ELF-1 (cell line): Measurements from ENCODE around the gene EFHC2.

Experiments used
- DNase-seq: peaks from one replicate; pipeline ENCODE4 v3.0.0-alpha.2; 2016; ENCODE audit warnings: low read depth, low spot score

EFHC2 gene

GRCh38 chrX:44152852-44153251 lies 190.6 kb downstream of the EFHC2 start:
- DNase-seq = no peak

GRCh38 chrX:44147130-44147529 lies 196.3 kb downstream of the EFHC2 start:
- no peak for DNase-seq

GRCh38 chrX:44144177-44144945 lies 199.1 kb downstream of the EFHC2 start:
- no peak for DNase-seq

GRCh38 chrX:44143061-44143602 lies 200.3 kb downstream of the EFHC2 start:
- DNase-seq = no peak

- no peak for DNase-seq
Measured at GRCh38 chrX:44130189-44130588, 213.3 kb downstream of the EFHC2 start.

- DNase-seq = no peak
Measured at GRCh38 chrX:44113337-44113736, 230.1 kb downstream of the EFHC2 start.

- no peak for DNase-seq
Measured at GRCh38 chrX:44106864-44107263, 236.6 kb downstream of the EFHC2 start.

GRCh38 chrX:44105228-44105913 lies 238.1 kb downstream of the EFHC2 start:
- DNase-seq = peak; percentile 45

- DNase-seq = peak; percentile 12
Measured at GRCh38 chrX:44104699-44105098, 238.8 kb downstream of the EFHC2 start.

- no peak for DNase-seq
Measured at GRCh38 chrX:44101281-44101680, 242.2 kb downstream of the EFHC2 start.

- DNase-seq = no peak
Measured at GRCh38 chrX:44099366-44099765, 244.1 kb downstream of the EFHC2 start.
